GM23338 (cell line): ENCODE data around the gene ANKH.

ENCODE experiments used
- CTCF ChIP-seq, 2 experiments: fragments of 200-600 bp in 1 of 2; sonication (generic) in 1 of 2; conservative IDR thresholded peaks; 2 replicates each; pipeline versions ENCODE4 v1.5.1 to v1.6.1; 2016 to 2017; ENCODE audit warnings: antibody characterized with exemption in 2 of 2, low read depth in 2 of 2, mild to moderate bottlenecking in 2 of 2, moderate library complexity in 1 of 2
- NANOG ChIP-seq: IDR thresholded peaks from 2 replicates; pipeline ENCODE4 v1.6.1; 2016; ENCODE audit warnings: antibody characterized with exemption, borderline replicate concordance
- POLR2AphosphoS5 ChIP-seq: IDR thresholded peaks from 2 replicates; pipeline ENCODE4 v1.6.1; 2016; ENCODE audit warnings: antibody characterized with exemption, low read depth
- REST ChIP-seq: IDR thresholded peaks from one replicate; pipeline ENCODE4 v1.6.1; 2018; ENCODE audit warnings: antibody characterized with exemption; ENCODE audit not compliant: unreplicated experiment
- ZNF331 ChIP-seq: fragments of 250-450 bp; sonication (Bioruptor Pico); IDR thresholded peaks from 2 replicates; pipeline ENCODE4 v1.5.0; 2020; ENCODE audit warnings: low read depth, mild to moderate bottlenecking, moderate library complexity

- no peak for TF ChIP-seq REST
- no peak for TF ChIP-seq CTCF (conservative IDR thresholded peaks at IDR 0.05; ENCODE audit: low read depth in 2 of 2)
- no peak for TF ChIP-seq NANOG
- no peak for TF ChIP-seq POLR2AphosphoS5
- no peak for TF ChIP-seq ZNF331 (CRISPR knock-in tag)
Observed at GRCh38 chr5:14707811-14708390, 163.7 kb downstream of the ANKH start.
